DMS79 (cell line): ENCODE results near the gene ZFYVE16.
A peak's percentile ranks its signal among the peaks of the same experiment; 100 is the strongest.
"Not testable (repeated sequence)": the region's sequence is repeated elsewhere in the genome, so short reads cannot be mapped to it uniquely, and the experiment has no call there.

Source experiments
- DNase-seq: peaks from one replicate; lab custom pipeline; 2025; lab: John Stamatoyannopoulos, UW

ZFYVE16 gene

GRCh38 chr5:80407735-80408483 lies at the start of gene ZFYVE16:
Gene ZFYVE16 (plus strand): TSS chr5:80408064. CDS start chr5:80434148, 26,084 bp downstream.
- DNase-seq: peak; percentile 87

- DNase-seq: no peak
Measured at GRCh38 chr5:80360914-80361444, 46.9 kb upstream of the ZFYVE16 start.

- DNase-seq: no peak
Measured at GRCh38 chr5:80364892-80365291, 43.0 kb upstream of the ZFYVE16 start.

GRCh38 chr5:80368661-80369480 lies 39.0 kb upstream of the ZFYVE16 start:
- DNase-seq: no peak

GRCh38 chr5:80369521-80369920 lies 38.3 kb upstream of the ZFYVE16 start:
- no peak for DNase-seq

- no peak for DNase-seq
Measured at GRCh38 chr5:80370390-80370789, 37.5 kb upstream of the ZFYVE16 start.

GRCh38 chr5:80372780-80373179 lies 35.1 kb upstream of the ZFYVE16 start:
- DNase-seq: no peak

GRCh38 chr5:80374188-80374587 lies 33.7 kb upstream of the ZFYVE16 start:
- no peak for DNase-seq

GRCh38 chr5:80376557-80376956 lies 31.3 kb upstream of the ZFYVE16 start:
- no peak for DNase-seq

- no peak for DNase-seq
Measured at GRCh38 chr5:80382488-80382887, 25.4 kb upstream of the ZFYVE16 start.

- no peak for DNase-seq
Measured at GRCh38 chr5:80387063-80387768, 20.6 kb upstream of the ZFYVE16 start.

- DNase-seq: no peak
Measured at GRCh38 chr5:80389580-80389979, 18.3 kb upstream of the ZFYVE16 start.

- DNase-seq: not testable (repeated sequence)
Measured at GRCh38 chr5:80390413-80390812, 17.5 kb upstream of the ZFYVE16 start.

GRCh38 chr5:80391267-80391666 lies 16.6 kb upstream of the ZFYVE16 start:
- not testable (repeated sequence) for DNase-seq

GRCh38 chr5:80399526-80400239 lies 8.2 kb upstream of the ZFYVE16 start:
- DNase-seq: no peak

- DNase-seq: not testable (repeated sequence)
Measured at GRCh38 chr5:80400368-80400767, 7.5 kb upstream of the ZFYVE16 start.

- no peak for DNase-seq
Measured at GRCh38 chr5:80403782-80404181, 4.1 kb upstream of the ZFYVE16 start.

GRCh38 chr5:80406980-80407734 lies 707 bp upstream of the ZFYVE16 start:
- no peak for DNase-seq

GRCh38 chr5:80408484-80409366 lies 861 bp downstream of the ZFYVE16 start:
- DNase-seq: peak; percentile 44
